ENCODE measurements around the gene OR5AU1.

- no peak for TF ChIP-seq CTCF (IDR thresholded peaks at IDR 0.05)
- no peak for TF ChIP-seq POLR2A (IDR thresholded peaks at IDR 0.05)
Observed at GRCh38 chr14:21169573-21169972, 13.7 kb upstream of the OR5AU1 start.

Measured in uterus (tissue), 2 donors.